GM19193 (cell line): Measurements from ENCODE around the gene CCDC106.
A peak's percentile ranks its signal among the peaks of the same experiment; 100 is the strongest.

Experiments
- POLR2A ChIP-seq: IDR thresholded peaks from 4 replicates; pipeline ENCODE4 v1.6.1; 2011; ENCODE audit not compliant: insufficient read depth, insufficient read length; ENCODE audit errors: extremely low read depth

Gene CCDC106

DNA sequence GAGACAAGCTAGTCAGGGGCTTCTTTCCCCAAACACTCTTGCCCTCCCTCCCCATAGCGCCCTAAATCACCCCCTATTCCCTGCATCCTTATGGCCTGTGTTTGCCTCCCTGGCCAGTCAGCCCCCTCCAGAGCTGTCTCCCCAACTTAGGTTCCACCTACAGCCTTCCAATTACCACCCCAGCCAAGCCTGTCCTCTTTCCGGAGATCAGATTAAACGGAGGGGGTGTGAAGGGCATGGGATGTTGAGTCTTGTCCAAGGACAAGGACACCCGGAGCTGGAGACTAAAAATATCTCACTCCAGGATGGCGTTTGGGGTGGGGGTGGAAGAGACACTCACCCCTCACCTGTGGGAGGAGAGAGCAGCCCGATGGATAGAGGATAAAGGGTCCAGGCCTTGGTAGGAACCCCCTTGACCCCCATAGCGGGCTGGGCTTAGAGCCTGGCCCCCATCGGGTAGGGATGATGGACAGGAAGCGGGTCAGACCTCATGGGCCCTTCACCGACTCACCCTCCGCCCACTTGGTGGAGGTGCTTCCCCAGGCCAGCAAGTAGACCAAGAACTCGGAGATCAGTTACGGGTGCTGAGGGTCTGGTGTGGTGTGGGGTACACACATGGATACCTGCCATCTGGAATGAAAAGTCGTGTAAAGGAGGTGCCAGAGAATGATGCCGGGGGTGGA is 36.6 kb upstream of the CCDC106 start:
- TF ChIP-seq POLR2A = no peak

- TF ChIP-seq POLR2A = no peak
Observed at GRCh38 chr19:55611983-55612645, 35.9 kb upstream of the CCDC106 start.

GRCh38 chr19:55613396-55613795 is 34.6 kb upstream of the CCDC106 start:
- TF ChIP-seq POLR2A = no peak

GRCh38 chr19:55613930-55614710 is 33.9 kb upstream of the CCDC106 start:
- no peak for TF ChIP-seq POLR2A

DNA sequence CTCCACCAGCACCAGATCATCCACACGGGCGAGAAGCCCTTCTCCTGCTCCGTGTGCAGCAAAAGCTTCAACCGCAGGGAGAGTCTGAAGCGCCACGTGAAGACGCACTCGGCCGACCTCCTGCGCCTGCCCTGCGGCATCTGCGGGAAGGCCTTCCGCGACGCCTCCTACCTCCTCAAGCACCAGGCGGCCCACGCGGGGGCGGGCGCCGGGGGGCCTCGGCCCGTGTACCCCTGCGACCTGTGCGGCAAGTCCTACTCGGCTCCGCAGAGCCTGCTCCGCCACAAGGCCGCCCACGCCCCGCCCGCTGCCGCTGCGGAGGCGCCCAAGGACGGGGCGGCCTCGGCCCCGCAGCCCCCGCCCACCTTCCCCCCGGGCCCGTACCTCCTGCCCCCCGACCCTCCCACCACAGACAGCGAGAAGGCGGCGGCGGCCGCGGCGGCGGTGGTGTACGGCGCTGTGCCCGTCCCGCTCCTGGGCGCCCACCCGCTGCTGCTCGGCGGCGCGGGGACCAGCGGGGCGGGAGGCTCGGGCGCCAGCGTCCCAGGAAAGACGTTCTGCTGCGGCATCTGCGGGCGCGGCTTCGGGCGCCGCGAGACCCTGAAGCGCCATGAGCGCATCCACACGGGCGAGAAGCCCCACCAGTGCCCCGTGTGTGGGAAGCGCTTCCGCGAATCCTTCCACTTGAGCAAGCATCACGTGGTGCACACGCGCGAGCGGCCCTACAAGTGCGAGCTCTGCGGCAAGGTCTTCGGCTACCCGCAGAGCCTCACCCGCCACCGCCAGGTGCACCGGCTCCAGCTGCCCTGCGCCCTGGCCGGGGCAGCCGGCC is 33.1 kb upstream of the CCDC106 start:
- TF ChIP-seq POLR2A = no peak

- no peak for TF ChIP-seq POLR2A
Observed at GRCh38 chr19:55615543-55616394, 32.2 kb upstream of the CCDC106 start.

DNA sequence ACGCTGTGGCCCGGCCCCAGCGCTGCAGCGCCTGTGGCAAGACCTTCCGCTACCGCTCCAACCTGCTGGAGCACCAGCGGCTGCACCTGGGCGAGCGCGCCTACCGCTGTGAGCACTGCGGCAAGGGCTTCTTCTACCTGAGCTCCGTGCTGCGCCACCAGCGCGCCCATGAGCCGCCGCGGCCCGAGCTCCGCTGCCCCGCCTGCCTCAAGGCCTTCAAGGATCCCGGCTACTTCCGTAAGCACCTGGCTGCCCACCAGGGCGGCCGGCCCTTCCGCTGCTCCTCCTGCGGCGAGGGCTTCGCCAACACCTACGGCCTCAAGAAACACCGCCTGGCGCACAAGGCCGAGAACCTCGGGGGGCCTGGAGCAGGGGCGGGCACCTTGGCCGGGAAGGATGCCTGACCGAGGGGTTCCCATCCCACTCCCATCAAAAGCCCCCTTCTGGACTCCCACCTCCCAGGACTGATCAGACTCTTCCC is 31.6 kb upstream of the CCDC106 start:
- no peak for TF ChIP-seq POLR2A

- no peak for TF ChIP-seq POLR2A
Observed at GRCh38 chr19:55617426-55617825, 30.6 kb upstream of the CCDC106 start.

DNA sequence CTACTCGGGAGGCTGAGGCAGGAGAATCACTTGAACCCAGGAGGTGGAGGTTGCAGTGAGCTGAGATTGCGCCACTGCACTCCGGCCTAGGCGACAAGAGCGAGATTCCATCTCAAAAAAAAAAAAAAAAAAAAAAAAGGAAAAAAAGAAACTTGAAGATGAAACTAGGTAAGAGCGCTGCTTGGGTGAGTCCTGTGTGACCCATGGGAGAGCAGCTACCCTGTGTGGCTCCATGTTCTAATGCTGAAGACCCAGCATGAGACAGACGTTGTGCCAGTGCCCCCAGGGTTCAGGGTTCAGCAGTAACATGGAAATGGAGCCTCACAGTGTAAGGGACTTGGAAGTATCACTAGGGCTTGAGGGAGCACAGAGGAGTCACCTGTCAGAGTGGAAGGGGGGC is 29.6 kb upstream of the CCDC106 start:
- no peak for TF ChIP-seq POLR2A

- no peak for TF ChIP-seq POLR2A
Observed at GRCh38 chr19:55619286-55619685, 28.7 kb upstream of the CCDC106 start.

GRCh38 chr19:55620410-55621204 is 27.4 kb upstream of the CCDC106 start:
- no peak for TF ChIP-seq POLR2A

DNA sequence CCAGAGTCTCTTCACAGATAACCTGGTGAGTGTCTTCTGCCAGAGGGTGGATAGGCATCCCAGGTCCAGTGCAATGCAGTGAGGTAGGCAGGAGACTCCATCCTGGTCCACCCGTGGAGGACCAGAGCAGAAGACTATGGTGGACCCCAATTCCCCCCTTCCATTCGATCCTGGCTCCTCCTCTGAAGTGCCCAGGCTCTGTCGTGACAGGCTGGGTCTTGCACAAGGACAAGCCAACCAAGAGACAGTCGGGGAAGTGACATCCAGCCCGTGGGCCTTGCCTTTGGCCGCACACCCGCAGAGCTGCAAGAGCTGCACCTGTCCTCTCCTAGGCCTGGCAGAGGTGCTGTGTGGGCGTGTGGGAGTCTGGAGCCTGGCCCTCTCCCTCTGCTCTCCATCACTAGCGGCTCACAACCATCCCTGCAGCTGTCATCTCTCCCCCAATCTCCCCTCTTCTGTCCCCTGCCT is 26.8 kb upstream of the CCDC106 start:
- no peak for TF ChIP-seq POLR2A

DNA sequence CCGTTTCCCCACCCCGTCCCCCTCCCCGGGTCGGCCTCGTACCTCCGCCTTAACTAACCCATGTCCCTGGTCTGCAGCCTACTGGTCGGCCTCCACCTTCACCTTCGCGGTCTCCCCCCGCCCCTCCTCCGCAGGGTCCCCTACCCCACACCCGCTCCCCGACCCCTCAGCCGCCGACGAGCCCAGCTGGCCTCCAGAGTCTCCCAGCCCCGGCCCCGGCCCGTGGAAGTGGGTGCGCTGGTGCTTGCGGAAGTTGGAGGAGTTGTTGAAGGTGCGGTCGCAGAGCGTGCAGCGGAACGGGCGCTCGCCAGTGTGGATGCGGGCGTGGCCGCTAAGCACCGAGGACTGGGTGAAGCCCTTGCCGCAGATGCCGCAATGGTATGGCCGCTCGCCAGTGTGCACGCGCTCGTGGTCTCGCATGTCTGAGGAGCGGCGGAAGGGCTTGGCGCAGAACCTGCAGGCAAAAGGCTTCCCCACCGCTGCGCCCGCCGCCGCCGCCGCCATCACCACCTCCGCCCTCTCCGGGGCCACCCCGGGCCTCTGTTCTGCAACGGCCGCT is 26.3 kb upstream of the CCDC106 start:
- TF ChIP-seq POLR2A = peak; percentile 6
